Stimulated activated CD4-positive, alpha-beta T cell treated with anti-CD3 and anti-CD28 coated beads, Interleukin-12 subunit alpha, Interleukin-12 subunit beta, amount 100 ng/mL, for 24 hours (primary cell): Measurements from ENCODE around the gene PLCD1.
"Not testable (repeated sequence)": the region's sequence is repeated elsewhere in the genome, so short reads cannot be mapped to it uniquely, and the experiment has no call there.

ENCODE experiments used
- DNase-seq, 2 experiments: peaks; one replicate each; pipeline ENCODE4 v3.0.0-alpha.2; 2020; ENCODE audit warnings: low read depth in 2 of 2

PLCD1 gene

GRCh38 chr3:38029400-38030125 is at the start of gene PLCD1:
PLCD1 (minus strand) TSS chr3:38029642; CDS start chr3:38029539, 103 bp downstream.
- DNase-seq = no peak

GRCh38 chr3:38077073-38077472 is 47.6 kb upstream of the PLCD1 start:
- DNase-seq = not testable (repeated sequence)

GRCh38 chr3:38070013-38070412 is 40.6 kb upstream of the PLCD1 start:
- DNase-seq = no peak

GRCh38 chr3:38067508-38068233 is 38.2 kb upstream of the PLCD1 start:
- no peak for DNase-seq

GRCh38 chr3:38064453-38064852 is 35.0 kb upstream of the PLCD1 start:
- not testable (repeated sequence) for DNase-seq

- no peak for DNase-seq
Observed at GRCh38 chr3:38062809-38063208, 33.4 kb upstream of the PLCD1 start.

GRCh38 chr3:38059591-38059990 is 30.1 kb upstream of the PLCD1 start:
- no peak for DNase-seq

GRCh38 chr3:38059148-38059547 is 29.7 kb upstream of the PLCD1 start:
- DNase-seq = no peak

- no peak for DNase-seq
Observed at GRCh38 chr3:38054499-38055001, 25.1 kb upstream of the PLCD1 start.

- not testable (repeated sequence) for DNase-seq
Observed at GRCh38 chr3:38053813-38054498, 24.5 kb upstream of the PLCD1 start.

GRCh38 chr3:38053286-38053685 is 23.8 kb upstream of the PLCD1 start:
- not testable (repeated sequence) for DNase-seq

- no peak for DNase-seq
Observed at GRCh38 chr3:38051131-38051530, 21.7 kb upstream of the PLCD1 start.

GRCh38 chr3:38049358-38050126 is 20.1 kb upstream of the PLCD1 start:
- no peak for DNase-seq

GRCh38 chr3:38047896-38048295 is 18.5 kb upstream of the PLCD1 start:
- no peak for DNase-seq

- DNase-seq = no peak
Observed at GRCh38 chr3:38046821-38047220, 17.4 kb upstream of the PLCD1 start.

- no peak for DNase-seq
Observed at GRCh38 chr3:38046027-38046426, 16.6 kb upstream of the PLCD1 start.

GRCh38 chr3:38043486-38043885 is 14.0 kb upstream of the PLCD1 start:
- no peak for DNase-seq

- DNase-seq = no peak
Observed at GRCh38 chr3:38040401-38040800, 11.0 kb upstream of the PLCD1 start.

- DNase-seq = no peak
Observed at GRCh38 chr3:38039899-38040261, 10.4 kb upstream of the PLCD1 start.

- peak in 1 of 2 experiments; percentile 66 for DNase-seq
Observed at GRCh38 chr3:38039101-38039898, 9.9 kb upstream of the PLCD1 start, which contains the start of gene DLEC1. DLEC1 (plus strand) TSS chr3:38039208; CDS start chr3:38039226, 18 bp downstream.

GRCh38 chr3:38038447-38038911 is 9.0 kb upstream of the PLCD1 start:
- peak in 1 of 2 experiments; percentile 20 for DNase-seq
